H1 (cell line): Measurements from ENCODE around the gene DENND2A. TPM values are rescaled to one million over a fixed set of nuclear protein-coding genes. Genes with fewer than 3 reads are reported as not detected.

ENCODE experiments used
- CTCF ChIA-PET: fragments of 300-600 bp; sonication (Branson Sonifier 250); formaldehyde crosslinking; loops from one replicate; lab custom pipeline; 2021; ENCODE audit not compliant: partially characterized antibody; lab: Charles Lee
- POLR2A ChIA-PET: fragments of 300-600 bp; sonication (Branson Sonifier 250); formaldehyde crosslinking; loops from one replicate; lab custom pipeline; 2021; ENCODE audit warnings: inconsistent platforms; ENCODE audit not compliant: partially characterized antibody; lab: Charles Lee
- DNase-seq, 2 experiments: peaks; one replicate each; pipeline versions ENCODE4 v3.0.0 to v3.0.0-alpha.2; 2010 to 2022; ENCODE audit warnings: low spot score in 2 of 2, low read depth in 1 of 2, mixed read lengths in 1 of 2
- FAIRE-seq: peaks from 2 replicates; lab custom pipeline; 2011; peaks lifted over from hg19 to GRCh38; lab: Jason Lieb, UNC
- H2AFZ ChIP-seq: 2 replicates; pipeline ENCODE4 v1.8.1; 2012; ENCODE audit warnings: low read length, inconsistent platforms
- H2AK5ac ChIP-seq: 2 replicates; pipeline ENCODE4 v1.6.1; 2013; ENCODE audit warnings: low read depth, low read length
- H2BK120ac ChIP-seq: replicated peaks from 2 replicates; pipeline ENCODE3; 2013; ENCODE audit warnings: low read depth, low read length, inconsistent platforms
- H2BK12ac ChIP-seq: 2 replicates; pipeline ENCODE4 v1.6.1; 2013; ENCODE audit warnings: low read depth, low read length
- H2BK15ac ChIP-seq: 2 replicates; pipeline ENCODE4 v1.6.1; 2013; ENCODE audit warnings: low read length
- H2BK20ac ChIP-seq: 2 replicates; pipeline ENCODE4 v1.6.1; 2013; ENCODE audit warnings: low read length
- H2BK5ac ChIP-seq: 2 replicates; pipeline ENCODE4 v1.6.1; 2013; ENCODE audit warnings: low read depth, low read length
- H3K14ac ChIP-seq: 2 replicates; pipeline ENCODE4 v1.6.1; 2013; ENCODE audit warnings: inconsistent platforms; ENCODE audit not compliant: insufficient read length
- H3K18ac ChIP-seq: 2 replicates; pipeline ENCODE4 v1.6.1; 2013; ENCODE audit warnings: low read length; ENCODE audit errors: extremely low read depth
- H3K23ac ChIP-seq: 2 replicates; pipeline ENCODE4 v1.6.1; 2013; ENCODE audit warnings: inconsistent platforms; ENCODE audit not compliant: insufficient read length
- H3K23me2 ChIP-seq: 2 replicates; pipeline ENCODE4 v1.6.1; 2013; ENCODE audit warnings: low read depth, low read length
- H3K27ac ChIP-seq: 2 replicates; pipeline ENCODE4 v1.6.1; 2011; ENCODE audit warnings: low read depth, low read length, inconsistent platforms
- H3K27me3 ChIP-seq, 4 experiments: replicated peaks in 1 of 4; 1 replicate in 1 of 4; 2 replicates in 3 of 4; pipeline versions ENCODE4 v1.6.1 to v1.8.1; 2011 to 2013; ENCODE audit warnings: low read length in 3 of 4, mild to moderate bottlenecking in 3 of 4, inconsistent platforms in 2 of 4, mixed read lengths in 2 of 4, moderate library complexity in 1 of 4; ENCODE audit not compliant: control insufficient read depth in 3 of 4, insufficient read depth in 3 of 4; ENCODE audit errors: extremely low read depth in 1 of 4
- H3K36me3 ChIP-seq, 4 experiments: 2 replicates each; pipeline versions ENCODE4 v1.6.1 to v1.8.1; 2011 to 2013; ENCODE audit warnings: mild to moderate bottlenecking in 4 of 4, low read length in 3 of 4, moderate library complexity in 2 of 4, control low read depth in 1 of 4, inconsistent platforms in 1 of 4; ENCODE audit not compliant: insufficient read depth in 4 of 4, control insufficient read depth in 2 of 4
- H3K4ac ChIP-seq: replicated peaks from 2 replicates; pipeline ENCODE3; 2013; ENCODE audit warnings: low read length, low read depth, mixed read lengths, inconsistent platforms; ENCODE audit not compliant: insufficient read length
- H3K4me1 ChIP-seq, 4 experiments: replicated peaks in 1 of 4; 1 replicate in 1 of 4; 2 replicates in 3 of 4; pipeline versions ENCODE4 v1.6.1 to v1.8.1; 2011 to 2013; ENCODE audit warnings: low read length in 3 of 4, inconsistent platforms in 2 of 4, mixed read lengths in 1 of 4; ENCODE audit not compliant: insufficient read depth in 4 of 4, control insufficient read depth in 3 of 4
- H3K4me2 ChIP-seq, 2 experiments: 2 replicates each; pipeline versions ENCODE4 v1.6.1 to v1.8.1; 2011 to 2013; ENCODE audit warnings: low read depth in 2 of 2, low read length in 2 of 2, control low read depth in 1 of 2, inconsistent platforms in 1 of 2, mild to moderate bottlenecking in 1 of 2; ENCODE audit not compliant: insufficient read depth in 1 of 2
- H3K4me3 ChIP-seq, 4 experiments: fragments of 200-600, 300-600 bp in 1 of 4; sonication (generic), shearing (Covaris generic), sonication (Bioruptor Twin) in 1 of 4; 2 replicates each; pipeline versions ENCODE4 v1.5.1 to v1.8.1; 2011 to 2016; ENCODE audit warnings: low read length in 4 of 4, low read depth in 3 of 4, control low read depth in 2 of 4, inconsistent platforms in 2 of 4, mild to moderate bottlenecking in 2 of 4, mixed read lengths in 1 of 4, moderate library complexity in 1 of 4; ENCODE audit not compliant: insufficient read depth in 2 of 4; ENCODE audit errors: extremely low read depth in 1 of 4
- H3K56ac ChIP-seq: replicated peaks from 2 replicates; pipeline ENCODE3; 2013; ENCODE audit warnings: low read depth, mild to moderate bottlenecking, mixed read lengths, low read length, inconsistent platforms; ENCODE audit not compliant: insufficient read length
- H3K79me1 ChIP-seq: 2 replicates; pipeline ENCODE4 v1.6.1; 2013; ENCODE audit warnings: low read depth, low read length, control low read depth
- H3K79me2 ChIP-seq, 2 experiments: 2 replicates each; pipeline versions ENCODE4 v1.6.1 to v1.8.1; 2012 to 2013; ENCODE audit warnings: low read length in 2 of 2, mild to moderate bottlenecking in 2 of 2, inconsistent platforms in 1 of 2; ENCODE audit not compliant: insufficient read depth in 2 of 2, control insufficient read depth in 1 of 2
- H3K9ac ChIP-seq, 4 experiments: replicated peaks in 1 of 4; 1 replicate in 1 of 4; 2 replicates in 3 of 4; pipeline versions ENCODE4 v1.6.1 to v1.8.1; 2011 to 2013; ENCODE audit warnings: low read depth in 3 of 4, low read length in 3 of 4, control low read depth in 2 of 4, mild to moderate bottlenecking in 2 of 4, moderate library complexity in 2 of 4, inconsistent platforms in 1 of 4; ENCODE audit errors: extremely low read depth in 1 of 4
- H3K9me3 ChIP-seq, 2 experiments: 2 replicates each; pipeline versions ENCODE4 v1.6.1 to v1.8.1; 2012 to 2013; ENCODE audit warnings: mild to moderate bottlenecking in 2 of 2, moderate library complexity in 2 of 2, control low read depth in 1 of 2, inconsistent platforms in 1 of 2, low read depth in 1 of 2, low read length in 1 of 2, mixed read lengths in 1 of 2; ENCODE audit not compliant: insufficient read depth in 2 of 2
- H4K20me1 ChIP-seq, 2 experiments: replicated peaks in 1 of 2; 2 replicates each; pipeline versions ENCODE3 to v1.8.1; 2011 to 2013; ENCODE audit warnings: inconsistent platforms in 2 of 2, low read length in 2 of 2, mild to moderate bottlenecking in 1 of 2; ENCODE audit not compliant: insufficient read depth in 2 of 2, control insufficient read depth in 1 of 2
- H4K5ac ChIP-seq: 2 replicates; pipeline ENCODE4 v1.6.1; 2013; ENCODE audit warnings: low read length, low read depth, mixed read lengths, inconsistent platforms; ENCODE audit not compliant: insufficient read length
- H4K8ac ChIP-seq: 2 replicates; pipeline ENCODE4 v1.8.0; 2013; ENCODE audit warnings: mild to moderate bottlenecking, moderate library complexity, low read length, inconsistent platforms; ENCODE audit not compliant: insufficient read depth; ENCODE audit errors: extremely low read depth
- H4K91ac ChIP-seq: replicated peaks from 2 replicates; pipeline ENCODE3; 2013; ENCODE audit warnings: low read length, mixed read lengths, inconsistent platforms; ENCODE audit not compliant: insufficient read length
- CHD1 ChIP-seq: IDR thresholded peaks from 2 replicates; pipeline ENCODE4 v1.6.1; 2012; ENCODE audit warnings: low read depth, low read length, improper control_type of control experiment
- EGR1 ChIP-seq: IDR thresholded peaks from 2 replicates; pipeline ENCODE4 v1.6.1; 2011; ENCODE audit warnings: low read depth, low read length, borderline replicate concordance
- RAD21 ChIP-seq, 2 experiments: IDR thresholded peaks in 1 of 2; conservative IDR thresholded peaks in 1 of 2; 2 replicates each; pipeline ENCODE4 v1.6.1; 2011; ENCODE audit warnings: low read depth in 2 of 2, low read length in 2 of 2, improper control_type of control experiment in 1 of 2, inconsistent platforms in 1 of 2, mild to moderate bottlenecking in 1 of 2, moderate library complexity in 1 of 2
- WGBS, 2 experiments: shearing (Covaris generic) in 1 of 2; methylation state at CpG; one replicate each; pipeline versions ENCODE4 v1.1.6 to v1.1.7; 2013 to 2015; ENCODE audit warnings: low lambda C conversion rate in 2 of 2, mixed read lengths in 2 of 2, inconsistent platforms in 1 of 2, low coverage in 1 of 2, missing lambda C conversion rate in 1 of 2; ENCODE audit not compliant: insufficient replicate concordance in 2 of 2, insufficient coverage in 1 of 2, insufficient read length in 1 of 2; ENCODE audit errors: extremely low coverage in 1 of 2, missing lambda C conversion rate in 1 of 2; 5-methylcytosine and 5-hydroxymethylcytosine counted together
- polyA plus RNA-seq, 7 experiments: library from polyadenylated mRNA; depleted of rRNA in 3 of 7; stranded (reverse) in 5 of 7; unstranded in 2 of 7; fragments of >200 nt in 5 of 7; fragments of 200-250 nt in 2 of 7; gene quantifications; 1 replicate in 5 of 7; 2 replicates in 1 of 7; 4 replicates in 1 of 7; pipeline versions ENCODE4 v1.2.1 to v1.2.3, GENCODE V29; 2011 to 2013; ENCODE audit warnings: missing spikeins in 2 of 7, mixed read lengths in 2 of 7
- total RNA-seq: library from RNA; stranded (reverse); fragmentation: NEBNext Ultra II Directional; extraction: Animal tissue kit (Norgen Biotek cat#: 25700); gene quantifications from 2 replicates; pipeline ENCODE4 v1.2.1, GENCODE V29; 2021

The DENND2A gene
- total and polyA plus RNA-seq, 2 of the 8 experiments (the other 6 are each of a cell fraction or from before 2014, with no cell fraction given) = 5.0 to 13.0 TPM

DNA sequence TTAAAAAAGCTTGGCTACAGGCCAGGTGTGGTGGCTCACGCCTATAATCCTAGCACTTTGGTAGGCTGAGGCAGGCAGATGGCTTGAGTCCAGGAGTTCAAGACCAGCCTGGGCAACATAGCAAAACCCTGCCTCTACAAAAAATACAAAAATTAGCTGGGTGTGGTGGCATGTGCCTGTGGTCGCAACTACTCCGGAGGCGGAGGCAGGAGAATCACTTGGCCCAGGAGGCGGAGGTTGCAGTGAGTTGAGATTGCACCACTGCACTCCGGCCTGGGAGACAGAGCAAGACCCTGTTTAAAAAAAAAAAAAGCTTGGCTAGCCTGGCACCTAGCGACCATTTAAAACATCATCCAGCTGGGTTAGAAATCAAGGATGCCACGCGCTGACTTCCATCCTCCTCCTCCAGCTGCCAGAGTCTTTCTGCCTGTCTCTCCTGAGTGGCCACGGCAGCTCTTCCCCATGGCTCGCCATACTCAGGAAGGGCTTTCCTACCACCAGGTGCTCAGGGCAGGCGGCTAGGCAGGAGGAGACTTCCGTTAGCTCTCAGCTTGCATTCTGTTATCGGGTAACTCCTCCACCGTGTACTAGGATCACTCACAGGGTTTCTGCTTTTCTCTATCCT, 45.0 kb downstream of the DENND2A start:
- DNase-seq = no peak
- Histone ChIP-seq H3K27ac (no peak overlapping the region), H2BK20ac (no peak overlapping the region), H3K36me3 (no peaks in the 10 kb centered on the region), H2BK5ac (no peak overlapping the region), H2BK15ac (no peak overlapping the region), H2AFZ (no peak overlapping the region), H3K23ac (no peak overlapping the region), H3K9ac (no peak overlapping the region), H4K91ac (no peak overlapping the region), H3K9me3 (no peaks in the 10 kb centered on the region), H3K79me2 (no peaks in the 10 kb centered on the region), H4K8ac (no peak overlapping the region), H3K27me3 (no peaks in the 10 kb centered on the region), H3K4me1 (no peaks in the 10 kb centered on the region; a peak in 1 of 7 replicates), H4K5ac (no peak overlapping the region), H4K20me1 (no peaks in the 10 kb centered on the region), H2BK120ac (no peak overlapping the region), H3K4me3 (no peak overlapping the region), H3K56ac (no peak overlapping the region), H3K79me1 (no peaks in the 10 kb centered on the region), H3K4ac (no peak overlapping the region), H3K4me2 (no peak overlapping the region), H3K14ac (no peak overlapping the region), H2BK12ac (no peak overlapping the region), H3K23me2 (no peaks in the 10 kb centered on the region), H3K18ac (no peak overlapping the region), H2AK5ac (no peak overlapping the region)
- no peak for FAIRE-seq
- POLR2A ChIA-PET = no interaction called here
- CTCF ChIA-PET = interaction anchor here (0.6 to 3.3 kb wide), 18 partner anchors 10 to 816 kb away, joined by 3 to 24 read pairs (median 4); no protein-coding TSS in a partner anchor
- peak; percentile 8 to 29; a peak in 3 of 4 replicates for TF ChIP-seq RAD21 (IDR thresholded peaks at IDR 0.05 in 1 of 2, conservative IDR thresholded peaks at IDR 0.05 in 1 of 2; ENCODE audit: low read depth in 2 of 2, low read length in 2 of 2)
- TF ChIP-seq EGR1 = no peak
- TF ChIP-seq CHD1 = no peak
- WGBS, 2 experiments = 87% methylated on average over 15 of the region's 15 CpGs; no CpG with 5 or more reads in 1 of the 2 experiments
